Skin of body (tissue), 2 donors: ENCODE measurements around the gene ATP13A3. TPM values are rescaled to one million over a fixed set of nuclear protein-coding genes. Genes with fewer than 3 reads are reported as not detected.
"Not testable (repeated sequence)": the region's sequence is repeated elsewhere in the genome, so short reads cannot be mapped to it uniquely, and the experiment has no call there.

Experiments
- DNase-seq: peaks from one replicate; lab custom pipeline; 2025; lab: John Stamatoyannopoulos, UW
- total RNA-seq: library from RNA; depleted of rRNA; stranded (reverse); fragments of >200 nt; gene quantifications from one replicate; pipeline ENCODE4 v1.2.3, GENCODE V29; 2014

The ATP13A3 gene
- total RNA-seq, 1 donor from 2014 or later = 73.5 TPM

GRCh38 chr3:194500198-194500597 is 13.4 kb upstream of the ATP13A3 start:
- no peak for DNase-seq

- not testable (repeated sequence) for DNase-seq
Measured at GRCh38 chr3:194499516-194499915, 12.7 kb upstream of the ATP13A3 start.

DNA sequence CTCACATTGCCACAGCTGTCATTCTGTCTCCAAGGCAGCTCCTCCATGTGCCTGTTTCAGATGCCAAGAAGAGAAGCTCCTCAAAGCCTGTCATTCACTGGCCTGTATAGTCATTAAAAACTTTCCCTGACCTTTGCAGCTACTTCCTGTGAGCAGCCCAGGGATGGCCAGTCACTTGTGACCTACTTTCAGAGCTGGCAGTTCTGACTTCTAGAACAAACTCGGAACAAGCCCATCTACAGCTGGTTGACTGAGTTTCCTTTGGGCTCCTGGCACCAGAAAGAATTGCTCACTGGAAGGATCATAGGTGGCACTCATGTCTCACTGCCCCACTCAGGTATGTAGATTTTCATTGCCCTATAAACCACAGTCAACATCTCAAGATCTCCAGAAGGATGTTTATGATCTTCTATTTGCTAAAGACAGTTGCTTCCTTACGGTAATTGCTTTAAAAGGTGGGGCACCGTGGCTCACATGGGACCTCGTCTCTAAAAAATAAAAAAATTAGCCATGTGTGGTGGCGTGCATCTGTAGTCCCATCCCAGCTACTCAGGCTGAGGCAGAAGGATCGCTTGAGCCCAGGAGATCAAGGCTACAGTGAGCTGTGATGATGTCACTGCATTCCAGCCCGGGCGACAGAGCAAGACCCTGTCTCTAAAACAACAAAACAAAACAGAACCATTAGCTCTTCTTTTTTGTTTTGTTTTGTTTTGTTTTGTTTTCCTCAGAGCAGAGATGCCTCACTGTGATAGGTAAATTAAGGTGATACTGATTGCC is 11.2 kb upstream of the ATP13A3 start:
- no peak for DNase-seq

- DNase-seq = no peak
Measured at GRCh38 chr3:194496217-194496919, 9.6 kb upstream of the ATP13A3 start.

- DNase-seq = no peak
Measured at GRCh38 chr3:194494951-194495374, 8.2 kb upstream of the ATP13A3 start.

DNA sequence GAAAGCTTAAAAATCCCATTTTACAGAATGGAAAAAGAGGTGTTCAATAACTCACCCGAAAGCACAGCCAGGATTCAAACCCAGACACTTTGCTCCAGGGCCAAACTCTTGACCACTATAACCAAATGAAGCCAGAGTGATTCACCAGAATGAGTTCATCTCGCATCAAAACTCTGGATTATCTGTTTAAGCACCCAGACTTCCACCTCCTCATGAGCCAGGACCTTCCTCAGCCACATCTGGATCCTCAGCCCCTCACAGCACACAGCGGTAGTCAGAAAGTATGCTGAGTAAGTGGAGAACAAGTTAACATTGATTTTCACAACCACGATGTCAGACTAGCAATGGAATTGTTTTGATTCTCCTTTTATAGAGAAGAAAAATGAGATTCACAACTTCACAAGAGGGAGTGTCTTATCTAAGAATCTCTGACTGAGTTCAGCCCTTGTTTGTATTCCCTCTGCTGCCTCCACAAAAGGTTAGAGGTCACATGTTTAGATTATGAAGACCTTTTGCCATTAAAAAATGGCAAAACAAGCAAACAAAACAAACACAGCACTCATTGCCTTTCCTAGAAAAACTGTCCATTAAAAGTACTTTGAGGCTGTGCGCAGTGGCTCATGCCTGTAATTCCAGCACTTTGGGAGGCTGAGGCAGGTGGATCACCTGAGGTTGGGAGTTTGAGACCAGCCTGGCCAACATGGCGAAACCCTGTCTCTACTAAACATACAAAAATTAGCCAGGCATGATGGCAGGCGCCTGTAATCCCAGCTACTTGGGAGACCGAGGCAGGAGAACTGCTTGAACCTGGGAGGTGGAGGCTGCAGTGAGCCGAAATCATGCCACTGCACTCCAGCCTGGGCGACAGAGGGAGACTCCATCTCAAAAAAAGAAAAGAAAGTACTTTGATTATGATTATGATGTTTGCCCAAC is 7.5 kb upstream of the ATP13A3 start:
- DNase-seq = not testable (repeated sequence)

GRCh38 chr3:194492001-194492400 is 5.2 kb upstream of the ATP13A3 start:
- DNase-seq = no peak

DNA sequence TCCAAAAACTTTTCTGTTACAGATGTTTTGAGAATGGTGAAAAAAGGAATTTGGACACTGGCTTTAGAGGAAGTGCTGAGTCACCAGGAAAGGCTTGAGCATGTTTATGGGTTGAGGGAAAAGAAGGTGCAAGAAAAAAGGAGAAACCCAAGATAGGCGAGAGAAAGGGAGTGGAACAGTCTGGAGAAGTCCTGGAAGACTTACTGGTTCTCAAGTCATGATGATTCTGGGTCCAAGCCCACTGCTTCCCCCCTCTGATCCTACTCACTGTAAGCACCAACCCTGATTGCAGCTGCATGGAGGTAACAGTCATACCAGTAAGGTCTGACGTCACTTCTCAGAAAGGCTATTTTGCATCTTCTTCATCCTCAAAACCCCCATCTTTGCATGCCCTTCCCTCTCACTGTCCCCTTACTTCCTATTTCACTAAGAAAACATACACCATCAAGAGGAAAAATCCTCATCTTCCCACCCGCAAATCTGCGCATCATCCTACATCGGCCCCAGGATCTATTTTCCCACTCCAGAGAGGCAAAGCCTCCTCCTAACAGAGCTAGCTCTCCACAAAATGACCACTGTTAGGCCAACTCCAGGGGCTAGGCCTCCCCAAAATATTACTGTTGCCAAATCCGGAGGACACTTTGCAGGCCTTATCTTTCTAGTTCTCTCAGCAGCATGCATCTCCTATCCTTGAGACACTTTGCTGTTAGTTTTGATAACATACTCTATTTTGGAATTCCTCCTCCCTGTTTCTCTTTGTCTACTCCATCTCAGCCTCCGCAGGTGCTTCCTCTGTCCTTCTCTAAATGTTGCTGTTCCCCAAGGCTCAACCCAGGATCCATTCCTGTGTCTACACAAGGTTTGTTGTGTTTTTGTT is 3.2 kb upstream of the ATP13A3 start:
- DNase-seq = no peak

GRCh38 chr3:194488055-194488742 is 1.4 kb upstream of the ATP13A3 start:
- no peak for DNase-seq

DNA sequence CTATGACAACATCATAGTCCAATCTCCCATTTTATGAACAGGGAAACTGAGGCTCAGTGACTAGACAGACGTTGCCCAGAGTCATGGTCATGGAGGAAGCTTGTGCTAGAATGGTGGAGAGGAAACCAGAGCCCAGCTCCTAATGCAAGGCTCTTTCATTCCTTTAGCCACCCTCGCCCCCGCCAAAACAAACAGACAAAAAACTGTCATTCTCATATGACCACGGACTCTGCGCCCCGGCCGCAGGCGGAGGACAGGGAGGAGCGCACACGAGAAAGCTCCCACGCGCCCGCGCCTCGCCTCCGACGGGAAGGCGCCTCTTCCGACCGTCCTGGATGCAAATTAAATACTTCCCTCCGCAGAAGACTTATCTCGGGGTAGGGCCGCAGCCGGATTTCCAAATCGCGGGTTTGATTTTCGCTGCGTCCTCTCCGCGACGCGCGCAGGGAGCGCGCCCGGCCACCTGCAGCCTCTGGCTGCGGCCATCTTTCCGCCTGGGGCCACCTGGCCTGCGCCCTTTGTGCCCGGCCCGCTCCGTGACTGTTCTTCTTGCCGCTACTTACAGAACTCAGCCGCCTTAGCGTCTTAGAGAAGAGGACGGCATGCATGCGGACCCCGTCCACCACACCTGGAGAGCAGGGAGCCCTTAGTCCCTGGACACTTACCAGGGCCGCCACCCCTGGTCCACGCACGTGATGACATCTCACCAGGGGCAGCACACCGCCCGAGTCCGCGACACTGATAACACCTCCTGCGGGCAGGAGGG is 670 bp upstream of the ATP13A3 start:
- DNase-seq = no peak

- DNase-seq = no peak
Measured at GRCh38 chr3:194485881-194486539, 792 bp downstream of the ATP13A3 start.

DNA sequence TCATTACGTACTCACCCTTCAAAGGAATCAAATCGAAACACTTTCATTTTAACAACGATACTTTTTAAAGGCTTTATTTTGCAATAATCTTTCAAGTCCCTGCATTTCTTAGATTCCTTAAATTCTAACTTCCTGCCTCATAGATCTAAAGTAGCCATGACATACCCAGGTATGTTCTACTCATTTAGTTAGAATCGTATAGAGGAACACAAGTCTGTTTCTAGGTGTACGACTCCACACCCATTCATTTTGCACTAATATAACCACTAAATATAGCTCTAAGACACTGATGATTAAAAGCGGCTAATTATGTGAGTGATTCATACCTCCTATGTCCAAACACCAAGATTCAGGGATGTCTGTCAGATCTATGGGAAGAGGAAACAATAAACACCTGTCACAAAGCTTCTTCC is 1.3 kb downstream of the ATP13A3 start:
- DNase-seq = no peak

DNA sequence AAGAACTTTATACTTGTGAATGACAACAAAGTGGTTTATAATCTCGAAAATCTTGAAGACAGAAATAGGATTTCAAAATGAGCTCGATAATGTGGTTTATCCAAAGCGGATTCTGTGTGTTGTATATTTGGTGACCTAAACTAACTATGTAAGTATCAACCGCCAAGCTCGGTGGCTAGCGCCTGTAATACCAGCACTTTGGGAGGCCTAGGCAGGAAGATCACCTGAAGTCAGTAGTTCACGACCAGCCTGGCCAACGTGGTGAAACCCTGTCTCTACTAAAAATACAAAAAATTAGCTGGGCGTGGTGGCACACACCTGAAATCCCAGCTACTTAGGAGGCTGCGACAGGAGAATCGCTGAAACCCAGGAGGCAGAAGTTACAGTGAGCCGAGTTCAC is 2.2 kb downstream of the ATP13A3 start:
- DNase-seq = no peak

DNA sequence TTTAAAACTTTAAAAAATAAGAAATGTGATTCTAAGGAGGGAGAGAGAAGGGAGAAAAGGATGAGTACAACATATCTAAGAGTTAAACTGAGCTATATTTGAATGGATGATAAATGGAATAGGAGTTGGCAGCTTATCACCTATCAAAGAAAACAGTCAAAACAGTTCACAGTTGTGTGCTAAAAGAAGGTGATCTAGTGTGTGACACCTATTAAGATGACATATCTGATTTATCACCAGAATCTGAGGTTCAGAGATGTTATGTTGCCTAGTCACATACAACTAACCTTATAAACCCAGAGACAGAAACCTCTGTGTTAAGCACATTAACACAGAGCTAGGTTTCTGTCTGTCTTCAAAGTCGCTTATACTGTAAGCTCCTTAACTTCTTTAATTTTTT is 3.0 kb downstream of the ATP13A3 start:
- no peak for DNase-seq

GRCh38 chr3:194482830-194483229 is 4.0 kb downstream of the ATP13A3 start:
- DNase-seq = not testable (repeated sequence)

DNA sequence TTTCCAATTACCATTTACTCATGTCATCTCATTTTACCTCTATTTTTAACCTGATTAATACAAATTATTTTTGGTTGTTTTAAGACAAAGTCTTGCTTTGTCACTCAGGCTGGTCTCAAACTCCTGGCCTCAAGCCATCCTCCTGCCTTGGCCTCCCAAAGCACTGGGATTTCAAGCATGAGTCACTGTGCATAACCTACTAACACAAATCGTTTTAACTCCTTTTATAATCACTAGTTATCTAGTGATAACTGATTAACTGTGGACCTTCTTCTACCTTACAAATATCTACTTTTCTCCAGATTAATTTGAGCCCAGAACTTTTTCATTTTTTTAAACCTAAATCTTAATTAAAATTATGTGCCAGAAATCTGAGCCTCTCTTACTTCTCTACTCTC is 4.6 kb downstream of the ATP13A3 start:
- no peak for DNase-seq

DNA sequence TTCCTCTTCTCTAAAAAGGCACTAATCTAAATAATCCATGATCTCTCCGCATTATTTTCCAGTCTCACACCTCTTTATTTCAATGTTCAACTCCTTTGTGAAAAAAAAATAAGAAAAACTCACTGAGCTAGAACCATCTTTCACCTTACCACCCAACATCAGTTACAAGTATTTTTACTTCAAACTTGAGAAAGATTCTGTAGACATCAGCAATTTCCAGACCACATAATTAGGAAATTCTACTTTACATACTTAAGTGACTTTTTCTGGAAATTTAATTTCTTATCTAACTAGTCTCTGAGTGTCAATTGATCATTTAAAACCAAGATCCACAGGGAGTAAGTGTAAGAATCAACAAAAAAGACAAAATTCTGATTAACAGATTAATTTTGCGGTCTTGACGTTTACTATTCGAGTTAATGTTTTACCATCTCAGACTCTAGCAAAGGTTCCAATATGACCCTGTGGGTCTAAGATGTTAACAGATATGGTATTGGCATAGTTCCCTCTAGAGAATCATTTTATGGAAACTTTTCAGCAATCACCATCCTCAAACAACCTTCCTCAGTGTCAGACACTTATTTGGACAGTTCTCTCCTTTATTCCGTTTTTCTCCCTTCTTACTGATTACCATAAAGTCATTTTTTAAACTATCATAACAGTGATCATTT is 5.1 kb downstream of the ATP13A3 start:
- DNase-seq = no peak

DNA sequence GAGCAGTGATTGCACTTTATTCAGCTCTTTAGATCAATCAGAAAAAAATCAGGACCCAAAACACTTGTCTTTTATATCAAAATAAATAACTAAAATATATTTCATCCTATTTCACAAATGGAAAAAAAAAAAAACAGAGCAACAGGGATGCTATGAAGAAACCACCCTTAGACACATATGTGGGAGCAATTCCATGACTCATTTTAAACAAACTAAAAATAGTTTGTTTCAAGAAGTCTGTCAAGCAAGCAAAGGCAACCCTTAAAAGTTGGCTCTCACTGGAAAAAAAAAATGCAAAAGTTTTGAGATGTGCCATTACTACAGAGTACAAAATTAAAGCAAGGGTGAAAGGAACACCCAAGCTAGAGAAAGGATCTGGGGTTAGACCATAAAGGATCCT is 5.7 kb downstream of the ATP13A3 start:
- no peak for DNase-seq
